HCT116 (cell line): Measurements from ENCODE around the gene LMX1A. TPM values are rescaled to one million over a fixed set of nuclear protein-coding genes. Genes with fewer than 3 reads are reported as not detected.

Experiments
- ATAC-seq: fragments of 200-7000 bp; cut with Tn5 transposase; 2 replicates; pipeline ENCODE4 v1.9.1; 2020; ENCODE audit warnings: mild to moderate bottlenecking, moderate library complexity
- BruUV-seq: library from RNA; stranded (reverse); fragments of 400-500 nt; replicated peaks from 2 replicates; lab custom pipeline; 2021; lab: Mats Ljungman, UMichigan
- CTCF ChIA-PET: fragments of 300-600 bp; sonication (Branson Sonifier 250); formaldehyde crosslinking; loops from one replicate; lab custom pipeline; 2021; ENCODE audit warnings: antibody characterized with exemption; lab: Charles Lee
- POLR2A ChIA-PET: fragments of 300-600, 350-600 bp; sonication (Branson Sonifier 250); formaldehyde crosslinking; loops from one replicate; lab custom pipeline; 2021; ENCODE audit warnings: antibody characterized with exemption; lab: Charles Lee
- RAD21 ChIA-PET, 2 experiments: fragments of 300-600 bp; sonication (Branson Sonifier 250); formaldehyde crosslinking; loops; one replicate each; lab custom pipeline; 2023; ENCODE audit warnings: low total read pairs in 2 of 2; ENCODE audit not compliant: uncharacterized antibody in 2 of 2, unreplicated experiment in 2 of 2, low non-redundant PET in 1 of 2; lab: Charles Lee
- DNase-seq: peaks from one replicate; pipeline ENCODE4 v3.0.0-alpha.2; 2010; ENCODE audit warnings: low read depth, low spot score
- H2AFZ ChIP-seq: fragments of 200-600 bp; shearing (Covaris generic), sonication (generic); 2 replicates; pipeline ENCODE4 v1.6.1; 2017; ENCODE audit warnings: low read depth, mixed run types, mixed read lengths, antibody characterized with exemption, low read length; ENCODE audit not compliant: poor library complexity, severe bottlenecking
- H3K27ac ChIP-seq: 2 replicates; pipeline ENCODE4 v1.5.1; 2012; ENCODE audit warnings: low read depth, low read length
- H3K27me3 ChIP-seq: fragments of 200-600 bp; sonication (generic); 2 replicates; pipeline ENCODE4 v1.6.1; 2016; ENCODE audit warnings: mixed run types, low read length, mixed read lengths; ENCODE audit not compliant: insufficient read depth
- H3K36me3 ChIP-seq, 2 experiments: fragments of 200-500 bp in 1 of 2; fragments of 200-600 bp in 1 of 2; sonication (Bioruptor generic) in 1 of 2; sonication (generic) in 1 of 2; 2 replicates each; pipeline versions ENCODE4 v1.5.1 to v1.6.1; 2014 to 2016; ENCODE audit warnings: low read length in 2 of 2, inconsistent platforms in 1 of 2, mixed read lengths in 1 of 2, mixed run types in 1 of 2; ENCODE audit not compliant: insufficient read depth in 2 of 2, control insufficient read depth in 1 of 2
- H3K4me1 ChIP-seq, 2 experiments: fragments of 200-600 bp in 1 of 2; sonication (generic) in 1 of 2; 2 replicates each; pipeline versions ENCODE4 v1.5.1 to v1.6.1; 2012 to 2017; ENCODE audit warnings: low read length in 2 of 2, inconsistent platforms in 1 of 2, mild to moderate bottlenecking in 1 of 2, mixed read lengths in 1 of 2, mixed run types in 1 of 2, moderate library complexity in 1 of 2; ENCODE audit not compliant: insufficient read depth in 2 of 2, control insufficient read depth in 1 of 2
- H3K4me2 ChIP-seq: fragments of 200-600 bp; sonication (generic); 2 replicates; pipeline ENCODE4 v1.6.1; 2017; ENCODE audit warnings: mixed run types, low read length, mixed read lengths
- H3K4me3 ChIP-seq, 2 experiments: fragments of 200-600 bp in 1 of 2; sonication (generic) in 1 of 2; replicated peaks in 1 of 2; 2 replicates each; pipeline ENCODE4 v1.5.1; 2011 to 2016; ENCODE audit warnings: low read length in 2 of 2, control low read depth in 1 of 2, low read depth in 1 of 2, mild to moderate bottlenecking in 1 of 2, mixed read lengths in 1 of 2, mixed run types in 1 of 2
- H3K79me2 ChIP-seq: fragments of 200-600 bp; sonication (generic); 2 replicates; pipeline ENCODE4 v1.6.1; 2017; ENCODE audit warnings: mild to moderate bottlenecking, mixed run types, low read length, moderate library complexity, mixed read lengths; ENCODE audit not compliant: insufficient read depth
- H3K9ac ChIP-seq: fragments of 200-600 bp; sonication (generic); 2 replicates; pipeline ENCODE4 v1.6.1; 2016; ENCODE audit warnings: low read length, mixed read lengths
- H3K9me2 ChIP-seq: fragments of 200-600 bp; sonication (generic), shearing (Covaris generic); 2 replicates; pipeline ENCODE4 v1.6.1; 2017; ENCODE audit warnings: mixed run types, mild to moderate bottlenecking, moderate library complexity; ENCODE audit not compliant: insufficient read depth
- H3K9me3 ChIP-seq, 2 experiments: fragments of 200-500 bp in 1 of 2; fragments of 200-600 bp in 1 of 2; sonication (Bioruptor generic) in 1 of 2; sonication (generic) in 1 of 2; 2 replicates each; pipeline ENCODE4 v1.6.1; 2014 to 2017; ENCODE audit warnings: low read length in 2 of 2, mixed read lengths in 2 of 2, inconsistent platforms in 1 of 2, low read depth in 1 of 2, mild to moderate bottlenecking in 1 of 2, mixed run types in 1 of 2, moderate library complexity in 1 of 2; ENCODE audit not compliant: control insufficient read depth in 1 of 2, insufficient read depth in 1 of 2
- H4K20me1 ChIP-seq: fragments of 200-600 bp; sonication (generic), shearing (Covaris generic); 2 replicates; pipeline ENCODE4 v1.6.1; 2017; ENCODE audit warnings: mixed run types, mild to moderate bottlenecking, moderate library complexity; ENCODE audit not compliant: insufficient read depth
- CTCF ChIP-seq, 3 experiments: fragments of 200-600 bp in 1 of 3; sonication (generic) in 1 of 3; IDR thresholded peaks in 2 of 3; conservative IDR thresholded peaks in 1 of 3; 2 replicates each; pipeline ENCODE4 v1.5.1; 2012 to 2017; ENCODE audit warnings: low read depth in 2 of 3, low read length in 2 of 3, antibody characterized with exemption in 1 of 3, borderline replicate concordance in 1 of 3, control low read depth in 1 of 3, mild to moderate bottlenecking in 1 of 3, mixed read lengths in 1 of 3, mixed run types in 1 of 3, moderate library complexity in 1 of 3; ENCODE audit not compliant: insufficient read depth in 1 of 3
- ELF1 ChIP-seq: IDR thresholded peaks from 2 replicates; pipeline ENCODE4 v1.6.1; 2012; ENCODE audit warnings: low read depth, borderline replicate concordance
- POLR2AphosphoS5 ChIP-seq: IDR thresholded peaks from 2 replicates; pipeline ENCODE4 v1.6.1; 2011; ENCODE audit warnings: mild to moderate bottlenecking, low read depth, low read length, moderate library complexity
- ZBTB33 ChIP-seq: IDR thresholded peaks from 2 replicates; pipeline ENCODE4 v1.6.1; 2011; ENCODE audit warnings: mild to moderate bottlenecking, low read length, moderate library complexity; ENCODE audit not compliant: insufficient replicate concordance; ENCODE audit errors: extremely low read depth
- intact Hi-C: fragments of 100-400 bp; cut with micrococcal nuclease; formaldehyde crosslinking; loops from 2 replicates; pipeline ENCODE4 v1.10.0; 2022
- total RNA-seq: library from RNA; stranded (reverse); gene quantifications from one replicate; pipeline ENCODE4 v1.2.1, GENCODE V29; 2021; ENCODE audit not compliant: unreplicated experiment

The LMX1A gene
- total RNA-seq, 1 experiment from 2014 or later: not detected

- no peaks in the 10 kb centered on the region for H3K4me1 ChIP-seq
- no peaks in the 10 kb centered on the region for H3K79me2 ChIP-seq
- no peaks in the 10 kb centered on the region for H3K36me3 ChIP-seq
- no peak overlapping the region for H3K9ac ChIP-seq
- no TSS peak for BruUV-seq
- H3K27ac ChIP-seq: no peak overlapping the region
- ATAC-seq (no peak), DNase-seq (no peak)
- POLR2A ChIA-PET: no interaction called here
- TF ChIP-seq ELF1 (no peak), POLR2AphosphoS5 (no peak), CTCF (IDR thresholded peaks at IDR 0.05 in 2 of 3, conservative IDR thresholded peaks at IDR 0.05 in 1 of 3; ENCODE audit: borderline replicate concordance in 1 of 3, insufficient read depth in 1 of 3, low read depth in 2 of 3, low read length in 2 of 3) (no peak), ZBTB33 (no peak)
- H3K4me3 ChIP-seq: no peak overlapping the region
- no peak overlapping the region for H3K4me2 ChIP-seq
- H2AFZ ChIP-seq: no peak overlapping the region
- H3K9me3 ChIP-seq: no peaks in the 10 kb centered on the region
- H3K27me3 ChIP-seq: peaks cover 56% of the 10 kb centered on the region
- CTCF ChIA-PET: no interaction called here
- RAD21 ChIA-PET: no interaction called here
- H3K9me2 ChIP-seq: no peaks in the 10 kb centered on the region
- H4K20me1 ChIP-seq: no peaks in the 10 kb centered on the region
- intact Hi-C loops: no loop called here
Measured at GRCh38 chr1:165276314-165276713, 80.2 kb downstream of the LMX1A start.
